ENCODE results near the gene FDXR. TPM values are rescaled to one million over a fixed set of nuclear protein-coding genes. Genes with fewer than 3 reads are reported as not detected.

The FDXR gene
- total RNA-seq, 1 experiment from 2014 or later = 120 TPM

DNA sequence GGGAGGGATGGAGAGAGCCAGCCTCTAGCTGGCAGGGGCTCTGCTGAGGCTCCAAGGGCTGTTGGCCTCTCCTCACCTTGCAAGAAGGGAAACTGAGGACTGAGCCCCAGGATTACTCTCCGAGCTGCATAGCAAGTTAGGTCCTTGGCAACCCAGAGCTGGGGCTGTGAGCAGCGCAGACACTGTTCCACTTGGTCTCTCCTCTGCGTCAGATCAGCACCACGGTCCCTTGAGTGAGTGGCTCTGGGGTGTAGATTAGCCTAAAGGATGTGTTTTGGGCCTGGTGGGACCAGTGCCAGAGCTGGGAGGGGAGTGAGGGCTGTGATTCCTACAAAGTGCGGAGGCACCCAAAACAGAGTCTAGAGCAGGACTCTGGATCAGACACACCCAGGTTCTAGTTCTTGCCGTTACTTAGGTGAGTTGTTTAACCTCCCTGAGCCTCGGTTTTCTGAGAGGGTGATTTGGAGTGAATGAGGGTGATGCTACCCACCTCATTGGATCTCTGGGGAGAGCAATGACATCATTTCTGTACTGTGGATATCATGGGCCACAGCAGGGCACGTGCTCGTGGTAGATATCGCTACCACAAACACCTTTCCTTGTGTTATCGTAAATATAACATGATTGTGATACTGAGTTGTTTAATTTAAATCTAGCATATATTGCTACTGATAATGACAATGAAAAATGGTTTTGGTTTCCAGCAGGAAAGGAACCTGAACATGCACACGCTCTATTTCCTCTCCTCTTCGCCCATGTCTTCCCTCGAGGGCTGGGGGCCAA lies 28.8 kb upstream of the FDXR start:
- in situ Hi-C loops (cut with HindIII; ENCODE audit: low sequenced_read_pairs) = no loop called here
- no peak for DNase-seq (ENCODE audit: low spot score)

DNA sequence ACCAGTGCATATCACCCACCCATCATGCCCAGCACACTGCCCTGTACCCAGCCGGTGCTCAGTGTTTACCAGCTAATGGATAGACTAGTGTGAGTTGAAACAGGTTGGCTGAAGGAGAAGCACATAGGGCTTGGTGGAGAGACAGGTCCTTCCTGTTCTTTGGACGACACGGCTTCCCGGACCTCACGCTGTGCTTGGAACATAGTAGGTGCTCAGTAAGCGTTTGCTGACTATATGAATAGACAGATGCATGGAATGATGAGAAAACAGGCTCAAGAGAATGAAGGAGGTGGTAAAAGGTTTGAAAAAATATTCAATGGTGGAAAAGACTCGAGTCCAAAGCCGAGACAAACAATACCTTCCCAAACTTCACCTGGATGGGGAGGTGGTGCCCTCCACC lies 27.4 kb upstream of the FDXR start:
- in situ Hi-C loops (cut with HindIII; ENCODE audit: low sequenced_read_pairs) = no loop called here

DNA sequence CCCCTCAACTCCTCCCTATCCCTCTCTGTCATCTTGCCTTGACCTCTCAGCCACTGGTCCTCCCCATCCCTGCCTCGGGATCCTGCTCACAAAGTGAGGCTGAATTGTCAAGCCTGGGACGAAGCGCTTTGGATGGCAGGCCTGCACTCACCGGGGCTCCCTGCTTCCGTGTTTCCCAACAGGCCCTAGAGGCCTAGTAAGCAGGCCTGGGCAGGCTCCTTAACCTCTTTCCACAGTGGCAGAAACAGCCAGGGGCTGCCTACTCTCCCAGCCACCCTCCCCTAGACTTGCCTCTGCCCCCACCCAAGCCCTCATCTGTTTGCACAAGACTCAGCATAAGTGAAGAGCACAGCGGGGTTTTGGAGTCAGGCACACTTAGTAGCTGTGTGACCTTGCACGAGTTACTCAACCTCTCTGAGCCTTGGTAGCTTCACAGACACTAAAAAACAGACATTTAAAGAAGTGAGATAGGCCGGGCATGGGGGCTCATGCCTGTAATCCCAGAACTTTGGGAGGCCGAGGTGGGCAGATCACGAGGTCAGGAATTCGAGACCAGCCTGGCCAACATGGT lies 25.7 kb upstream of the FDXR start:
- no peak for DNase-seq (ENCODE audit: low spot score)
- in situ Hi-C loops (cut with HindIII; ENCODE audit: low sequenced_read_pairs) = no loop called here

More for the DNA sequence above, 27.4 kb upstream of the FDXR start:
- no peak for DNase-seq (ENCODE audit: low spot score)

DNA sequence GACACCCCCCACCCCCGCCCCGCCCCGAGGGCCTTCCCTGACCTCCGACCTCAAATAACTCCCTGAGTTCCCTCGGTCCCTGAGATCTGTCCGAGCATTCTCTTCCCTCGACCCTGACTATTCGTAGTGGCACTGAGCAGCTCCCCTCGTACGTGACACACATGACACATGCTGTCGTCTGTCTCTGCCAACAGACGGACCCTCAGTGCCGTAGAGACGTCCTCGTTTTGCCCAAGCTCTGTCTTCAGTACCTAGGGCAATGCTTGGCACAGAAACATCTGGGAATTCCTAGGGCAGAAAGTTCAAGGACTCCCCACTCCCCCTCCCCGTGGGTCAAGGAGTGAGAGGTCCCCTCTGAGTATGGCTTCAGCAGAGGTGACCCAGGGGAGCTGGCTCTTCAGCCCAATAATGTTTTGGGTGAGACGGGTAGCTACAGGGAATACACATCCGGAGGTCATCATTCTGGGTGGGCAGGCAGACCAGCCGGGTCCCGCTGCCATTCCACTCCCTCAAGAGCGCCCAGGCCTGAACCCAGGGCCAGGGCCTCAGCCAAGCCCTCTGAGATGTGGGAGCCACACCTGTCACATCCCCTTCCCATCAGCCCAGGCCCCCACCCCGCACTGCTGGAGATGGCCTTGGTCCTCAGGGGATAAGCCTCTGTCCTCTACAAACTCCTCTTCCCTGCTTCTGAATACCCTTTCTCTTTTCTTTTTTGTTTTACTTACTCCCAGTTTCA lies 21.3 kb upstream of the FDXR start:
- in situ Hi-C loops (cut with HindIII; ENCODE audit: low sequenced_read_pairs) = no loop called here
- no peak for DNase-seq (ENCODE audit: low spot score)

DNA sequence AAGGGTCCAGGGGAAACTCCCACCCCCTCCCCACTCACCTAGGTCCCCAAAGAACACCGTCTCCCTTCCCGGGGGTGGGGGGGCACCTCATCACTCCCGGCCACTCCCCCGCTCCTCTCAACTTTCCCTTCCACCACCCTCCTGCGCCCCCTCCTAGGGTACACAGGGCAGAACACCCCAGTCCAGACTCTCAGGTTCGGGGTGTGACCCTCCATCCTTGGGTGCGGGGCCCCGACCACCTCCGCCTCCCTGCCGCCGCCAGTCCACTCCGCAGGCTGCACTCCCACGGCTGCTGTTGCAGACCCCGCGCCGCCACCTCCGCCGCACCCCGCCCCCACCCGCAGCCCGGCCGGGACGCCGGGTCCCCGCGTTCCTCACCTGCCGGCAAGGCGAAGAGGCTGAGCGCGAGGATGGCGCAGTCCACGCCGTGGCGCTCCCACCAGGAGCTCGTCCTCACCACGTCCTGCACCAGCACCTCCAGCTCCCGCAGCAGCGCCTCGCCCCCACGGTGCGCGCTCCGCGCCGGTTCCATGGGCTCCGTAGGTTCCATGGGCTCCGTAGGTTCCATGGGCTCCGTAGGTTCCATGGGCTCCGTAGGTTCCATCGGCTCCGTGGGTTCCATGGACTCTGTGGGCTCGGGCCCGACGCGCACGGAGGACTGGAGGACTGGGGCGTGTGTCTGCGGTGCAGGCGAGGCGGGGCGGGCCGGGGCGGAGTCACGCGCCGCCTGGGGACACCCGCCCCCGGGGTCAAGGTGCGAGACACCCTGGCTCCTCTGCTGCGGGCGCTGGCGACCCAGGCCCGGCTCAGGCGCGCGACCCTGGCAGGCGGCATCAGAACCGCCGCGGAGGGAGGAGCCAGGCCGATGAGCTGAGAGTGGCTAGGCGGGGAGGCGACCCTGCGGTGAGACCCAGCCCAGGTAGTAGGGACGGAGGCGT lies 20.4 kb upstream of the FDXR start, which contains the start of gene FADS6:
FADS6 (minus strand) TSS at position 660 of the 938 bp plus-strand sequence; CDS start at position 622, 38 bp downstream.
- in situ Hi-C loops (cut with HindIII; ENCODE audit: low sequenced_read_pairs) = no loop called here

DNA sequence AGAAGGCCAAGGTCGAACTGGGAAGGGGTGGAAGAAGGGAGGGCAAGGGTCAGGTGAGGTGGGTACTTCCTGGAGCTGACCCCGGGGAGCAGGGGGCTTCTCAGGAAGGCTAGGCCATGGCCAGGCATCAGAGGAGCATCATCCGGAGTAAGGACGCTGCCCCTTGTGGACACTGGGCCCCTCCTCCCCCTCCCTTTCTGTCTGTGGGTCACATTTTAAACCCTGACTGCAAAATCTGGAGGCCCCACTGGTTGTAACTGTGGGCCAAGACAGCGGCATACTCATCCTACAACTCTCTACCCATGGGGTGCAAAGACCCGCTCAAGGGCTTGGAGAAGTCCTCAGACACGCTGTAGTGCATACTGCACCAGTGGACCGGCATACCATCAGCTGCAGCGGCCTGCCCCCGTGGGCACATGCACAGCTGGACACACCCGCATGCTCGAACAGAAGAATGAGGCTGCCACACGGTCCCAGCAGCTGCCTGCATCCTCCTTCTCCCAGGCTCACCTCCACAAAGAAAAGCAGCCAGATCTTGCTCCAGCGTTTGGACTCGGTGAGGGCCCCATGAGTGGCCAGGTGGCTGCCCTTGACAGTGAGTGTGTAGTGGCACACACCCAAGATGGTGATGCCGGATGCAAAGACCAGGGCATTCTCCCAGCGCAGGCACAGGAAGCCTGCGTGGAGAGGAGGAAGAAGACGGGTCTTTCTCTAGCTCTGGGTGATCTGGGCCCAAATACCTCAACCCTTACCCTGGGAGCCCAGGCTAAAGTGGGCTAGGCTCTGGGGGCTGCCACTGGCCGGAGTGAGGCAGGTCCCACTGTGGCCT lies 19.4 kb upstream of the FDXR start:
- DNase-seq (ENCODE audit: low spot score) = peak; percentile 84
- in situ Hi-C loops (cut with HindIII; ENCODE audit: low sequenced_read_pairs) = no loop called here

More for the DNA sequence above, 20.4 kb upstream of the FDXR start, which contains the start of gene FADS6:
- DNase-seq (ENCODE audit: low spot score) = peak; percentile 50

DNA sequence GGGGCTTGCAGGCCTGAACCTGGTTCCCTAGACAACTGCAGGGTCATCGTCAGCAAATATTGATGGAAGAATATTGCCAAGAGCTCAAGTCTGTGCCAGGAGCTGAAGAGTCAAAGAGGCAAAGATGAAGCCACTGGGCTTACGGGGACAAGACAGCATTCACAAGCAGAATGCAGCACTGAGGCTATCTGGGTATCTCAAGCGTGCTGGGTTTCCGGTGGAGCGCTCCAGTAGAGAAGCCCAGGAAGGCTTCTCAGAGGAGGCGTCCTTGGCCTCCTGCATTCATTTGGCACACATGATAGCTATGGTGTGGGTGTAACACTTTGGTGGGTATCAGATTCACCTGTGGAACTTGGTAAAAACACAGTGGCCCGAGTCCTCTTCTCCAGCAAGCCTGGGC lies 17.8 kb upstream of the FDXR start:
- in situ Hi-C loops (cut with HindIII; ENCODE audit: low sequenced_read_pairs) = no loop called here
- DNase-seq (ENCODE audit: low spot score) = no peak

DNA sequence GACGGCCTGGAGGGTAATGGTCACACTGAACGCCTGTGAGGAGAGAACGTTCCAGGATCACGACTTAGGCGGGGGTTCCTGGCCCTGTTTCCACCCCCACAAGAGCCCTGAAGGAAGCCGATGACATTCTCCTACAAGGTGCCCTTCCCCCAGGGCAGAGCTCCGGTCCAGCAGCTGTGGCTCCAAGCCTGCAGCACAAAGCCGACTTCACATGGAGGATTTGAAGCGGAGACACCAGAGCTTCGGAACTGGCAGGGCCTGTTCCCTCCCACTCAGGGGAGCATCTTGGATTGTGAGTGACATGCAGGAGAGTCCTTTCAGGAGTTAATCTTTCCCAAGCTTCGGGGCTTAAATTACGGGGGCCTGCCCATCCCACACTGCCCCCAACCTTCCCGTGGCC lies 15.7 kb upstream of the FDXR start:
- no peak for DNase-seq (ENCODE audit: low spot score)
- in situ Hi-C loops (cut with HindIII; ENCODE audit: low sequenced_read_pairs) = no loop called here

DNA sequence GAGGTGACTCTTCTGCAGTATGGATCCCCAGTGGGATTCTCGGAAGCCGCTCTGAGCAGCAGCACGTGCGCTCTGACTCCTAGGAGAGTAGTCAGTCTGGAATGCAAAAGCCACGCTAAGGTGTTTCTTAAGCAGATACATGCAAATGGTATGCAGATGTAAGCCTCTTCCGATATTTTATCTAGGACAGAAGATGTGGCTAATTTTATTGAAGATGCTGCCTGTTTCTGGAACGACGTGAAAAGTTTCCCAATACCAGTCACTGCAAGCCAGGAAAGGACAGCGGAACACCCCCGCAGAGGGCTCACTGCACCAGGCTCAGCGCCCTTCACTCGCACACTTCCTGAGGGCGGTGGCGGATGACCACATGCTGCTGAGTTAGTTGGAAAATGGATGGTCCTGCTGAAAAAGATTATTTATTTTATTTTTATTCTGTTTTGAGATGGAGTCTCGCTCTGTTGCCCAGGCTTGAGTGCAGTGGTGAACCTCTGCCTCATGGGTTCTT lies 10.5 kb upstream of the FDXR start:
- in situ Hi-C loops (cut with HindIII; ENCODE audit: low sequenced_read_pairs) = no loop called here
- no peak for DNase-seq (ENCODE audit: low spot score)

DNA sequence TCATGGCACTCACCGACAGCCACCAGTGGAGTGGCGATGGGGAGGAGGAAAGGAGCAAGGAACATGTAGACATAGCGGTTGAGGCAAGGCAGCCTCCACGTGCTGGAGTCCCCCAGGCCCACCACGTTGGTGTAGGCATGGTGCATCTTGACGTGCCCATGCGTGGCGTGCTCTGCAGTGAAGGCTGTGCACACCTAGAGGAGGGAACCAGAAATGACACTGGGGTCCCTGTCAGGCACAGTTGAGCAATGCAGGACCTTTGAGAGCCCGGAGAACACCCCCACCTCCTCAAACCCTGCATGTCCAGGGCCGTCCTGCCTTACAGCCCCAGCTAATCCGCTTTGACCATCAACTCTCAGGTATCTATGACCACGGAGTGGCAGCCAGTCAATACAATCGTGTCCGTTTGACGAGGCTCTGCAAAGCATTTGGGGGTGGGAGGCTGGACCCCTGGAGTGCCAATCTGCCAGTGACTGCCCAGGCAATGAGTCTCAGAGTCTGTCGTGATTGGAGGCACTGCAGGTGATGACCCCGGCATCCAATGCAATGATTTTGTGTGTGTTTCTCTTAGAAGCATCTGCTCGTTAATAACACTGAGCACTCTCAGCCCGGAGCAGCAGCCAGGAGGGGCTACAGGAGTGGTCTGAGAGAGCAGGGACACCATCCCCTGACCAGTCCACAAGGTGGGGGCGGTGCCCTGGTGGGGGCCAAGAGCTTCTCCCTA lies 9.9 kb upstream of the FDXR start:
- in situ Hi-C loops (cut with HindIII; ENCODE audit: low sequenced_read_pairs) = no loop called here
- DNase-seq (ENCODE audit: low spot score) = no peak

DNA sequence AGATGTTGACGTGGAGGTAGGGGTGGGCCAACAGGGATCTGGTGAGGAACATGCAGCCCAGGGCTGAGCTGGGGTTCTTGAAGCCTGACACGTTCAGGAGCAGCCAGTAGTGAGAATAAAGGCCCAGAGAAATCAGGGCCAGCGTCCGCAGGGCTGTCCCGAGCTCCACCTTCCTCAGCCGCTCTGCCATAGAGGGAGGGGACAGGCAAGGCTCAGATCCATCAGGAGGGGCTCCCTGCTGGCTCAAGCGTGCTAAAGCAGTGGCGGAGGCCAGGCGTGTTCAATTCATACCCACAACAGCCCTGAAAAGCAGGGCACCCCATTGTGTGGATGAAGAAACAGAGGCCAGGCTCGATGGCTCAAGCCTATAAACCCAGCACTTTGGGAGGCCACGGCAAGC lies 8.3 kb upstream of the FDXR start:
- in situ Hi-C loops (cut with HindIII; ENCODE audit: low sequenced_read_pairs) = no loop called here
- no peak for DNase-seq (ENCODE audit: low spot score)

DNA sequence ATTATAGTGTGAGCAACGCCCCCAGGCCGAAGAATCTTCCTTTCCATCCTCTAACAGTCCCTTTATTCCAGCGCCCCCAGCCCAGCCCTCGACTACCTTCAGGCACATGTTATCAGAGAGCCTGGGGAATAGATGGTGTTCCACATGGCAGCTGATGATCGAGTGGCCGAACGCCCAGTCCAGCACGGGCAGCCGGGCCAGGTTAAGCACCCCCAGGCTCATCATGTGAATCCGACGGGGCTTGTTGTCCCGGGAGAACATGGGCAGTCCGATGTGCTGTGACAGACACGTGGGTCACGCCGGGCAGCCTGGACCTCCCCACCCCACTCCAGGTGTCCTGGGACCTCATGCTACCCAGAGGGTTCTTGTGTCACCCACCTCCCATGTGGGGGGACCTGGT lies 6.5 kb upstream of the FDXR start:
- DNase-seq (ENCODE audit: low spot score) = no peak
- in situ Hi-C loops (cut with HindIII; ENCODE audit: low sequenced_read_pairs) = no loop called here

DNA sequence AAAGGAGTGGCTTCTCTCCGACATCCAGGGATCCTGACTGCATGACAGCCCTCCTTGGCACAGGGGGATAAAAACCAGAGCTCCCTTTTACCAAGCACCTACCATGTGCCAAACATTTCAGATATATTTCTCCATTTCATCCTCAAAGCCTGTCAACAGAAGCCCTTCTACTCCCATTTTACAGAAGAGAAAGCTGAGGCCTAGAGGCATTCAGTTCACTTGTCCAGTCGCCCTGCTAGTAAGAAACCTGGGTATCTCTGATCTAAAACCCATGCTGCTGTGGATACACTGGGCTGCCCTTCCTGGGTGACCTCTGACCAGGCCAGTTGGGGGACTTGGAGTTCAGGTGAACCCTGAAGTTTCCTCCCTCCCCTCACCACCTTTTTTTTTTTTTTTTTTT lies 5.9 kb upstream of the FDXR start:
- in situ Hi-C loops (cut with HindIII; ENCODE audit: low sequenced_read_pairs) = no loop called here

DNA sequence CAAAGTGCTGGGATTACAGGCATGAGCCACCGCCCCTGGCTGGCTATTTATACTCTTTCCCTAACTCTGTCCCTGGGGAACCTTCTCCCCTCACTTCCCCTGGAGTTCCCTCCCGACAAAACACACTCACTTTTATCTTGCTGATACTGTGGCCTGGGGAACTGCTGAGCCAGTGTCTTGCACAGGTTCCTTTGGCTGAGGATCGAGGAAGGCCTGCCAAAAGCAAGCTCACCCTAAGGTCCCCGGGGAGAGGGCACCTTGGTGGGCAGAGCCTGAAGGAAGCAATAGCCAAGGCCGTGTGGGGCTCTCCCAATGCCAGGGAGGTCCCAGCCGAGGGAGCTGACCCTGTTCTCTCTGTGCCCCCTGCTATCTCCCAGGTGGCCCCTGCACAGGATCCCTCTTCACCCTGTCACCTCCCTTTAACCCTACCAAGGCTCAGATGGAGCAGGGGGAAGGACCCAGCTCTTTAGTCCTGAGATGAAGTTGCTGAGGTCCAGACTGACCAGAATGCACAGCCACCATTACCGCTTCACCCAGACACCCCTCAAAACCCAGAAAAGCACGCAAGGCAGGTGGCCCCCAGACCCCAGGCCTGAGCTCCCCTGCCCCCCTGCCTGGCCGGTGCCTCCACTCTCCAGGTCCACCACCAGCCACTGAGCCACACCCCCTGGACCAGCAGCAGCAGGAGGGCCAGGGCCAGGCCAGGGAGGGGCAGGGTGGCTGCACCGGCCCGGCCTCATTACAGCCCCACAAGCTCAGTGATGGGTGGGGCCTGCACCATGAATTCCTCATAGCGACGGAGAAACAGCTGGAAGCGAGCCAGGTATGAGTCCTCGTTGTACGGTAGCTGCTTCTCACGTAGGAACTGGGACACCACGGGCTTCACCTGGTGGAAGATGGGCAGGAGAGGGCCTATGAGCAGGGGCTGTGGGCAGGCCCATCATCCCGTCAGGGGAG lies 5.1 kb upstream of the FDXR start:
- DNase-seq (ENCODE audit: low spot score) = no peak

More for the DNA sequence above, 5.9 kb upstream of the FDXR start:
- DNase-seq (ENCODE audit: low spot score) = no peak

DNA sequence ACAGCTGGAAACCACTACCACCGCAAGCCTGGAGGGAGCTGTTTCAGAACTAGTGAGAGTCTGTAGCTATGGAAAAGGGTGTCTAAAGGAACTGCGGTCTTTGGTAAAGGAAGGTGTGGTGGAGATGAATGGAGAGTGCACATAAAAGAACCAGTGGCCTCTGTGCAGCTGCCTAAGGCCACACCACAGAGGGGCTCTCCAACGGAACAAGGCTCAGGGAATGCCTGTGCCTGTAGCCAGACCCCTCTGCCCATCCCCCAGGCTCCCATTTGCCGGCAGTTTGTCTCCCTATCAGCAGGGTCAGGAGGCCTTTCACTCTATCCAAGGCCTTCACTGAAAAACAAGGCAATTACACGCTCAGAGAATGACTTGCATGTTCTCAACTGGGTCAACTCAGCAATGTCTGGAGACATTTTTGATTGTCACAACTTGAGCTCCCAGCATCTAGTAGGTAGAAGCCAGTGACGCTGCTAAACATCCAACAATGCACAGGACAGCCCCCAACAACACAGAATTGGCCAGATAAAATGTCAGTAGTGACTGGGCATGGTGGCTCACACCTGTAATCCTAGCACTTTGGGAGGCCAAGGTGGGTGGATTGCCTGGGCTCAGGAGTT lies 3.3 kb upstream of the FDXR start:
- in situ Hi-C loops (cut with HindIII; ENCODE audit: low sequenced_read_pairs) = no loop called here
- DNase-seq (ENCODE audit: low spot score) = no peak

More for the DNA sequence above, 5.1 kb upstream of the FDXR start:
- in situ Hi-C loops (cut with HindIII; ENCODE audit: low sequenced_read_pairs) = no loop called here
